Embryonic facial prominence (tissue), 1 donor: Measurements from ENCODE around the gene VAMP5.

Experiments used
- DNase-seq: peaks from one replicate; pipeline ENCODE4 v3.0.0-alpha.2; 2016; ENCODE audit errors: extremely low spot score

VAMP5 gene

DNA sequence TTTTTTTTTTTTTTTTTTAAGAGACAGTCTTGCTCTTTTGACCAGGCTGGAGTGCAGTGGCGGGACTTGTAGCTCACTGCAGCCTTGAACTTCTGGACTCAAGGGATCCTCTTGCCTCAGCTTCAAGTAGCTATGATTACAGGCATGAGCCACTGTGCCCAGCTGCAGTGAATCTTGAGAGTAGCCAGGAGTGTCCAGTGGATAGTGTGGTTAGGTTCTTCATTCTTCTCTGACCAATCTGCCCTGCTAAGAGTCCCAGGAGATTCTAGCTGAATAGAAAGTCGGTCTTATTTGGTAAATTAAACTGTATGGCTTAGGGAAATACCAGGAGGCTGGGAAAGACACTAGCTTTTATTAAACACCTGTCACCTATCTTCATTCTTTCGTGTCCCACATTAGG lies 47.1 kb downstream of the VAMP5 start:
- no peak for DNase-seq

DNA sequence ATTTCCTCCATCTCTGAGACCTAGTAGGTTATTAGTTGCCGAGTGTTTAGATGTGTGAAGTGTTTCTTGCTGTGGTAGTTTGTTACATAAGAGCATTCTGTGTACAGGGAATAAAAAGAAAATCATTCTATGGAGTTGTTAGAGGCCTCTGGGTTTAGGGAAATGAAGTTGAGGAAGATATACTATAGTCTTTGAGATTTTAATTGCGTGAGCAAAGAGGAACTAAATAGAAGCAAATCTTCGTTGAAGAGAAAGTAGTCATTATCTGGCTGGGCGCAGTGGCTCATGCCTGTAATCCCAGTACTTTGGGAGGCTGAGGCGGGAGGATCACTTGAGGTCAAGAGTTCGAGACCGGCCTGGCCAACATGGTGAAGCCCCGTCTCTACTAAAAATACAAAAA lies 50.8 kb downstream of the VAMP5 start:
- no peak for DNase-seq

DNA sequence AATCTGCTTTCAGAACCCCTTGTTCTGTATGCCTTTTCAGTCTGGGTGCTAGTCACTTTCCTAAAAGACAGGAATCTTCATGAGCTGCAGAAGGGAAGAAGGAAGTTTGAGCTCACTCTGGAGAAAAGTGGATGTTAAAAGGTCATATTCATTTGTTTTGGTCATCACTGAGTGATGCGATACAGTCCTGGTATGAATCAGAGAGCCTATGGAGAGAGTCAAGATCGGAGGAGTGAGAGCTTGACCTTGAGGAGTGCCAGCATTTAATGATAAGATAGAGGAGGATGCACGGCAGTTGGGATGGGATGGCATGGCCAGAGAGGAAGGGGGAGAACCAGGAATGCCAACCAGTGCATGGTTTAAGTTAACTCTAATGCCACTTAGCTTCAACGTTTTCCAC lies 51.4 kb downstream of the VAMP5 start:
- no peak for DNase-seq

DNA sequence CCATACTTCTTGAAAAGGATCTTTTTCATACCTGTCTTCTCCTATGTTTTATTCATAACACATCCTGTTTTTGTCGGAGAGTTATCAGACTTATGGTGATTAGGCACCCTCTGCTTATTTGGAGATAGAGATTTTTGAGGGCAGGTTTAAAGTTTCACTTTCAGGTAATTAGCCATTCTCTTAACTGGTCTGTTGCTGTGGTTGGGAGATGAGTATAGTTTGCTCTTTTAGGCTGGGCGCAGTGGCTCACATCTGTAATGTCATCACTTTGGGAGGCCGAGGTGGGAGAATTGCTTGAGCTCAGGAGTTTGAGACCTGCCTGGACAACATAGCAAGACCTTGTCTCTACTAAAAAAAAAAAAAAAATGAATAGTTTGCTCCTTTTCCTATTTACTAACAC lies 58.5 kb downstream of the VAMP5 start:
- DNase-seq, result no peak
